ENCODE measurements around the gene PLCG2.
A peak's percentile ranks its signal among the peaks of the same experiment; 100 is the strongest.

PLCG2 gene

DNA sequence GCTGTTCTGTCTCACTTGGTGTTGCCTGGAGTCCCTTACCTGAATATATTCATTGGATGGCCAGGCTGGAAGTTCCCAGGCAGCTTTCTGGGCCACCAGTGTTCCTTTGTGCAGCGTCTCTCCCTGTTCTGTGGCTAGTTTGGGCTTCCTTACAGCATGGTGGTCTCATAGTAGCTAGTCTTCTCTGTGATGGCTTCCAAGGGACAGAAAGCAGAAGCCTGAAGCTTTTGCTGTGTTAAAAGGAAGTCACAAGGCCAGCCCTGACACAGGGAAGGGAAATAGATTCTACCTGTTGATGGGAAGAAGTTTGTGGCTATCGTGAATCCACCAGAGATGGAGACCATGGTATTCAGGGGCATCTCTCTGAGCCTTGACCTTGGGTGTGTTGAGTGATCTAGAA is 34.6 kb downstream of the PLCG2 start:
- peak overlapping the region in 1 of 2 experiments; percentile 28 for H3K4me3 ChIP-seq (ENCODE audit: low read depth in 1 of 2, low read length in 1 of 2)
- no peaks in the 10 kb centered on the region for H3K27me3 ChIP-seq
- H3K4me1 ChIP-seq (ENCODE audit: control insufficient read depth in 1 of 2, insufficient read depth in 1 of 2, low read depth in 1 of 2, low read length in 1 of 2) = peaks cover 65 to 78% of the 10 kb centered on the region in 2 experiments
- no peaks in the 10 kb centered on the region for H3K36me3 ChIP-seq
- peak overlapping the region; percentile 98 for H3K27ac ChIP-seq
- TF ChIP-seq, protein P1, sequence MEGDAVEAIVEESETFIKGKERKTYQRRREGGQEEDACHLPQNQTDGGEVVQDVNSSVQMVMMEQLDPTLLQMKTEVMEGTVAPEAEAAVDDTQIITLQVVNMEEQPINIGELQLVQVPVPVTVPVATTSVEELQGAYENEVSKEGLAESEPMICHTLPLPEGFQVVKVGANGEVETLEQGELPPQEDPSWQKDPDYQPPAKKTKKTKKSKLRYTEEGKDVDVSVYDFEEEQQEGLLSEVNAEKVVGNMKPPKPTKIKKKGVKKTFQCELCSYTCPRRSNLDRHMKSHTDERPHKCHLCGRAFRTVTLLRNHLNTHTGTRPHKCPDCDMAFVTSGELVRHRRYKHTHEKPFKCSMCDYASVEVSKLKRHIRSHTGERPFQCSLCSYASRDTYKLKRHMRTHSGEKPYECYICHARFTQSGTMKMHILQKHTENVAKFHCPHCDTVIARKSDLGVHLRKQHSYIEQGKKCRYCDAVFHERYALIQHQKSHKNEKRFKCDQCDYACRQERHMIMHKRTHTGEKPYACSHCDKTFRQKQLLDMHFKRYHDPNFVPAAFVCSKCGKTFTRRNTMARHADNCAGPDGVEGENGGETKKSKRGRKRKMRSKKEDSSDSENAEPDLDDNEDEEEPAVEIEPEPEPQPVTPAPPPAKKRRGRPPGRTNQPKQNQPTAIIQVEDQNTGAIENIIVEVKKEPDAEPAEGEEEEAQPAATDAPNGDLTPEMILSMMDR (IDR thresholded peaks at IDR 0.05) = no peak
- no peaks in the 10 kb centered on the region for H3K9me3 ChIP-seq

DNA sequence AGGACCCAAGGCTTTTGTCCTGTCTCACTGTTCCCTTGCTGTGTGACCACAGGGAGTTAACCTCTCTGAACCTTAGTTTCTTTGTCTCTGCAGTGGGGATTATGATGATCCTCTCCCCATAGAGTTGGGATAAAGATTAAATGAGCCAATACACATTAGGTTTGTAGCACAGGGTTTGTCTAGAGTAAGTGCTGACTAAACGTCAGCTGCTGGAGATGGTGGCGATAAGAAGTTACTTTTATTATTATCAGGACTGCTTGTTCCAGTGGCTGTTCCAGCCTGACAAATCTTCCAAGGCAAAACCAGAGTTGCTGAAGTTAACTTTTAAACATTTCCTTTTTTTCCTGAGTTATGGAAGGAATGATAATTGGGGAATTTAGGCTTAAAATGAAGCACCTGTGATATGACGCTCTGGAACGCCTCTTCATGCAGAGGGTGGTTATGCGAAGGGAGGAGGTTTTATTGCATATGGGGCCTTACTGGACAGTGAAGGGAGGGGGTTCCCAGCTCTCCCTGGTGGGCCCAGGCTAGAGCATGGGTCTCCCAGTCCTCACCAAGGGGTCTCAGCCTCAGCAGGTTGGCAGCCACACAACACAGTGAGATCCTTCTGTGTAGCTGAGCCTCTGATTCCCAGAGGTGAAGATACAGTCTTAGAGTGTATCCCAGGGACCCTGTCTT is 35.8 kb downstream of the PLCG2 start:
- Histone ChIP-seq H3K9me3 (no peaks in the 10 kb centered on the region), H3K27me3 (no peaks in the 10 kb centered on the region), H3K27ac (peak overlapping the region; percentile 98), H3K4me3 (ENCODE audit: low read depth in 1 of 2, low read length in 1 of 2) (no peak overlapping the region), H3K4me1 (ENCODE audit: control insufficient read depth in 1 of 2, insufficient read depth in 1 of 2, low read depth in 1 of 2, low read length in 1 of 2) (peaks cover 73 to 79% of the 10 kb centered on the region in 2 experiments), H3K36me3 (no peaks in the 10 kb centered on the region)
- TF ChIP-seq, protein P1 (IDR thresholded peaks at IDR 0.05) = no peak

DNA sequence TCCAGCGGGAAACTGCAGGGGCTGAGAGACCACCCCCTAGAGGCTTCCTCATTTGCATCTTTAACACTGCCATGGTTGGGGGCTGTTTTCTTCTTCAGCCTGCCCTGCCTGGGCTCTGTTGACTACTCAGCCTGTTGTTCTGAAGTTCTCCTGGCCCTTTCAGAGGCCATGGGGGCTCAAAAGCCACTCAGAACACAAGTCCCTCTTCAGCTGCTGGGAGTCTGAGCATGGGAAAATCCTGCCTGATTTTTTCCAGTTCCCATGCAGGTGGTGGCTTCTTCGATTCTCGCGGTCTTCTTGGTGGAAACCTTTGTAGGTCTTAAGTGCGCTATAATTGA is 36.3 kb downstream of the PLCG2 start:
- TF ChIP-seq, protein P1 (IDR thresholded peaks at IDR 0.05) = no peak
- Histone ChIP-seq H3K9me3 (no peaks in the 10 kb centered on the region), H3K27ac (peak overlapping the region; percentile 98), H3K27me3 (no peaks in the 10 kb centered on the region), H3K36me3 (no peaks in the 10 kb centered on the region), H3K4me1 (ENCODE audit: control insufficient read depth in 1 of 2, insufficient read depth in 1 of 2, low read depth in 1 of 2, low read length in 1 of 2) (peaks cover 76 to 79% of the 10 kb centered on the region in 2 experiments), H3K4me3 (ENCODE audit: low read depth in 1 of 2, low read length in 1 of 2) (no peak overlapping the region)

- Histone ChIP-seq H3K4me1 (ENCODE audit: control insufficient read depth in 1 of 2, insufficient read depth in 1 of 2, low read depth in 1 of 2, low read length in 1 of 2) (peaks cover 78 to 81% of the 10 kb centered on the region in 2 experiments), H3K27me3 (no peaks in the 10 kb centered on the region), H3K27ac (peak overlapping the region; percentile 98), H3K9me3 (no peaks in the 10 kb centered on the region), H3K4me3 (ENCODE audit: low read depth in 1 of 2, low read length in 1 of 2) (no peak overlapping the region), H3K36me3 (no peaks in the 10 kb centered on the region)
- TF ChIP-seq, protein P1 (IDR thresholded peaks at IDR 0.05) = no peak
Measured at GRCh38 chr16:81816351-81816750, 37.3 kb downstream of the PLCG2 start.

DNA sequence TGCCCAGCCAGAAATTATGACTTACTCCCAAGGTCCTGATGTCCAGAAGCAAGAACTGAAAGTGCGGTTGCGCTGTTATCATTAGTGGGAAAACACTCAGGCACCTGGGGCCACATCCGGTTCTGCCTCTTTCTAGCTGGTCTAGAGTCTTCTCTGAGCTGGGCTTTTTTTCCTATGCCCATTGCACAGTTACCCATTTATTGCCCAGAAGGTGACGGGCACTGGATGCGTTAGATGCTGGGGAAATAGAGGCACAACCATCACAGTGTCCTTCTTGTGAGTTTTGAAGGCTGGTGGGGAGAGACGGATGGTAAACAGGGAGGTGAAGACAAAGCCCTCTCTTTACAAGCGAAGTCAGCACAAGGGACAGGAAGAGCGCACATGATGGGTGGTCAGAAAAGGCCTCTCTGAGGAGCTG is 37.7 kb downstream of the PLCG2 start:
- H3K27me3 ChIP-seq = no peaks in the 10 kb centered on the region
- no peaks in the 10 kb centered on the region for H3K9me3 ChIP-seq
- peak overlapping the region; percentile 98 for H3K27ac ChIP-seq
- H3K4me3 ChIP-seq (ENCODE audit: low read depth in 1 of 2, low read length in 1 of 2) = peak overlapping the region in 1 of 2 experiments; percentile 45
- TF ChIP-seq, protein P1 (IDR thresholded peaks at IDR 0.05) = no peak
- H3K4me1 ChIP-seq (ENCODE audit: control insufficient read depth in 1 of 2, insufficient read depth in 1 of 2, low read depth in 1 of 2, low read length in 1 of 2) = peaks cover 83 to 86% of the 10 kb centered on the region in 2 experiments
- H3K36me3 ChIP-seq = no peaks in the 10 kb centered on the region

Measured in neutrophil (primary cell).